HG03558 (cell line): ENCODE results near the gene U2SURP.

Experiments
- ATAC-seq: cut with Tn5 transposase; IDR thresholded peaks from one replicate; pipeline ENCODE4 v1.9.1; 2021; ENCODE audit warnings: moderate number of reproducible peaks; ENCODE audit not compliant: unreplicated experiment; ENCODE audit errors: extremely low read depth

Gene U2SURP

DNA sequence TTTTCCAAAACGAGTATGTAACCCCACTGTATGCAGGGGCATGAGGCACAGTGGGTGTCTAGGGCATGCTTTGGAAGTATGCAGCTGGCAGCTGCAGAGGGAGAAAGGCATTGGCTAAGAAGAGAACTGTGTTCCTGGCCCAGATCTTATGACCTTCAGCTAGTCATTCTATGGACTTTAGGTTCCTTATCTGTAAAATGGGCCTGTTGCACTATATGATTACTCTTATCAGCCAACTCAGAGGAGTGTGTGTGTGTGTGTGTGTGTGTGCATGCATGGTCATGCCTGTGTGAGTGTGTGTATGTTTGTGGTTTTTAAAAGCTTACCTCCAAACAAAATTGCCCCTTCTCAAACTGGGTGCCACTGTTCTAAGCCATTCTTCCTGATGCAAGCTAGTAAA lies 90.8 kb downstream of the U2SURP start:
- ATAC-seq, result no peak

DNA sequence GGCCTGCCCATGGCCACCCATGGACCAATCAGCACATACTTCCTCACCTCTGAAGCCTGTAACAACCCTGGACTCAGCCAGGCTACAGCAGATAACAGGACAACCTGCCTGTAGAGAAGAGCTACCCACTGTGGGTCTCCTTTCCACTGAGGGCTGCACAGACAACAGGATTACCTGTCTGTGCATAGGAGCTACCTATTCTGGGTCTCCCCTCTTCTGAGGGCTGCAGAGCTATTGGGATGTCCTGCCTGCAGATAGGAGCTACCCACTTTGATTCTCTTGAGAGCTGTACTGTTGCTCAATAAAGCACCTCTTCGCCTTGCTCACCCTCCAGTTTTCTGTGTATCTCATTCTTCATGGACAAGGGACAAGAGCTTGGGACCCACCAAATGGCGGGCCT lies 94.4 kb downstream of the U2SURP start:
- no peak for ATAC-seq

DNA sequence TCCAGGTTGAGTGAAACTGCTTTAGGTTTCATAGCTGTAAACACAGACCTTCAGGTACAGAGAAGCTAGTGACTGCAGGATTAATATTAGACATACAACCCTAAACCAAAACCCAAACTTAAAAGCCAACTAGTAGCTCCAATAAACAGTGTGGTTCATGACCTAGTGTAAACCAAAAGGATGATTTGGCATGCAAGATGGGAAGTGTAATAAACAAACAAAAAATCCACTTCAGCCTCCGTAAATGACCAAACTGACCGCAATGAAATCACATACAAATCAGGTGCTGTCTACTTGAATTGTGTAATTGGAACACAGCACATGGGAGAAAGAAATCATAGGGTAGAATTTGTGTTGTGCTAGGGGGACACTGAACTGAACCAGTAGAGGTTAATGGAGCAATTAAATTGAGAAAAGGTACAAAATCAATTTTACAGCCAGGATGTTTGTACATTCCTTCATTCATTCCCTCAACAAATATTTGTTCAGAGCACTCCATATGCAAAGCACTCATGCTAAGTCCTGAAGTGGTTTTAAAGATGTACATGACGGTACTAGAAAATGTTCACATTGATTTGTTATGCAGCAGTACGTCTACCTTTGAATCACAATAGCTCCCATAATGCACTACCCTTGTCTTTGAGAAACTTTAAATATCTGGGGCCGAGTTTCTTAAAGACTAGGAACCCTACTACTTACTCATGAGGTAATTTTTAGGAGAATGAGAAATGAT lies 96.8 kb downstream of the U2SURP start:
- no peak for ATAC-seq

DNA sequence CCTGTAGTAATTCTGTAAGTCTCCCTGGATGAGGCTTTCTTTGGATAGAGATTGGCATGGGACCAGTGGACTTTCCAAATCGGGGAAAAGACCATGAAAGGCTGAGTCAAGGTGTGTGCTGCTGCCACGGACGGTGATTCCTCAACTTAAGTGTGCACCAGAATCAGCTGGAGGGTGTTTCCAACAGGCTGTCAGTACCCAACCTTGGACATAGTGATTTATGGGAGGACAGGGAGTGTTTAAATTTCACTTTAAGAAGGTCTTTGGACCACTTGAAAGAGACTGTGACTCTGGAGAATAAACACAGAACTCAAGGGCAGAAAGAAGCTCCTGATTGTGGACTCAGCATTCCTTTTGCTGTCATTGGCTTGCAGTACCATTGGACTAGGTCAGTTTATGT lies 97.8 kb downstream of the U2SURP start:
- no peak for ATAC-seq

DNA sequence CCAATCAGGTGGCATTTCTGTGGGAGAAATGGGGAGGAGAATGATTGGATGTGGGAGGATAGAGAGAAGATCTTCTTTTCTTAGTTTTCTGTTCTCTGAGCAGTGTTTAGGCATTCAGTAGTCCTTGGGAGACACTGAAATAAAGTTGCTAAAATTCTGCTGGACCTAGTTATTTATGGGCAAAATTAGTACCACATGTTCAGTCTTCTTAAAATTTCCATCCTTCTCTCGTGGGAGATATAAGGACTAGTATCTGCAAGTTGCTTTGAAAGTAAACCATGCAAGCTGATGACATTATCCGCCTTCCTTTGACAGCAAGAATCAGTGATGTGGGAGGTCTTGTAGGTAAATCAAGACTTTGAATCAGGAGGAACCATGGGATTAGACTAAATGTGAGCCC lies 98.3 kb downstream of the U2SURP start:
- no peak for ATAC-seq

DNA sequence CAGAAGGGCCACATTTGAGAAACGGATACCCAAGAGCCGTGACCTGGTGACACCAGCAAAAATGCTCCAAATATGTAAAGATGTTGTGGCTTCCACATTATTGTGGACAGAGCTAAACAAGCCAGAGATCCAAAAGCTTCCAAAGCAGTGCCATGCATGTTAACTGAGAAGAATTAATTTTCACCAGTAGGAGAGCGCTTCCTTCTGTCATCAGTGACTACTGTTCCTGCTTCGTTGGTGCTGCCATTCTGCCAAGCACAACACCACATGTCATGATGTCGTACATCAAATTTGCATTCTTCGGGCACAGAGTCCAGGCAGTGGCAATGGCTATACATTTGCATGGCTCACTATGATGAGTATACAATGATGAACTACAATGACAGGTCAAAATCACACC lies 99.1 kb downstream of the U2SURP start:
- no peak for ATAC-seq

DNA sequence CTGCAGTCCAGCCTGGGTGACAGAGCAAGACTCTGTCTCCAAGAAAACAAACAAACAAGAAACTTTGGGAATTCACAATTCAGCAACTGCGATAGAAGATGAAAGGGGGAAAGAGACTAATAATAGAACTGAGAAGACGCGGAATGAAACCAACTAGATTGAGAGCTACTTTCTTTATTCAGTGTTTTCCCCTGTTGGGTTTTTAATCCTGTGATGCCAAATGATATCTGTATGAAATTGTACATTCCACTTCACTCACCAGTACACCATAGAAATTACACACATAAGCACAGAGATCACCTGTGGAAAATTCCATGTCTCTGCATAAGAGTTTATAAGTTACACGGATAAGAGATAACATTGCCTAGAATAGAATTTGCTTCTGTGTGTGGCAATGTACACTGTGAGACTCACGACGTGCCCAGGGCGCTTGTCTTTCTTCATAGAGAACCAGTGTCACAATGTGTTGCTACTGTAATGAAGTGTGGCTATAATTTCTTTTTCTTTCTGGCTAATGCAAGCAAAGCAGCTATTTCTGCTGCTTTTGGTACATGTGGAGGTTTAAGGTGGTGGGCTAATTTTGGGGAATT lies 100.5 kb downstream of the U2SURP start:
- no peak for ATAC-seq

DNA sequence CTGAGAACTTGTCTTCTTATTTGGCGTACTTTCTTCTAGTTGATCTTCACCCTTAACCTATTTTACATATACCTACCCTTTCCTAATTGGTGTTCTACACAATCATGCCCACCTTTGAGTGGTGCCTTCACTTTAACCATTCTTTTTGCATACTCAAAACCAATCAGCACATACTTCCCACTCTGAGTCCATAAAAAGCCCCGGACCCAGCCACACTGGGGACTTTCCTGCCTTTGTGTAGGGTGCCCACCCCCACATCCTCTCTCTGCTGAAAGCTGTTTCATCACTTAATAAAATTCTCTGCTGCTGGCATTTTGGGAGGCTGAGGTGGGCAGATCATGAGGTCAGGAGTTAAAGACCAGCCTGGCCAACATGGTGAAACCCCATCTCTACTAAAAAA lies 102.3 kb downstream of the U2SURP start:
- no peak for ATAC-seq

DNA sequence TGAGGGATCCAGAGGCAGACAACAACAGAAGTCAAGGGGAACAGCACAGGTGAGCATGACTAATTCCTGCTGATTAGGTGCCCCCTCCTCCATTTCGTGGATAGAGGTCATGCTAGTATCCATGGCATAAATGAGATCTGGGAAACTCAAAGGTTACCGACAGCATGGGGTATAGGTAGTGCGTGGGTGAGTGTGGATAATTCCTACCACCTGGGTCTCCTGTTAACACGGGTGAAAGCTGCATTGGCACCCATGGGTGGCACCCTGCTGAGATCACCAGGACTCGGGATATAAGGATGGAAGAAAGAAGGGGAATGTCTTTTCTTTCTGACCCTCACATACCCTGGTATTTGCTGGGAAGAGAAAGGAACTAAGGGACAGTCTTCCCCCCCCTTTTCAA lies 103.8 kb downstream of the U2SURP start:
- no peak for ATAC-seq

DNA sequence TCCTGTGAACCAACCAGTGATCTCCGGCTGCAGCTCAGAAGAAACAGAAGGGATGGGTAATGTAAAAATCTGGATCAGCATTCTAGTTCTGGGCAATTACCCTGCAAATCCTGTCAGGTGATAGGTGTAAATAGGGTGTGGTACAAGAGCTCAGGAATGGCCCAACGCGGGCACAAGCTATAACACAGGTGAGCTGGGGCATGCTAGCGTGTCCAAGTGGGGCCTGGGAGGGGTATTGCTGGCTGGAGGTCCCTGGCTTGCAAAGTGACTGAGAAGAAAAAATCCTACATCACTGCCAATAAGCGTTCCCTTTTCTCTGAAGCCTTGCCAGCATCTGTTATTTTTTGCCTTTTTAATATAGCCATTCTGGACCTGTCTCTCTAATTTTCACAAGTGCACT lies 108.5 kb downstream of the U2SURP start:
- ATAC-seq, result no peak
